Fibroblast of lung (primary cell): ENCODE data around the gene LAMA4. TPM values are rescaled to one million over a fixed set of nuclear protein-coding genes. Genes with fewer than 3 reads are reported as not detected.
"Not testable (repeated sequence)": the region's sequence is repeated elsewhere in the genome, so short reads cannot be mapped to it uniquely, and the experiment has no call there.

ENCODE experiments used
- DNase-seq, 2 donors: peaks; one replicate each; pipeline versions ENCODE4 v3.0.0 to v3.0.0-alpha.2; 2010; ENCODE audit warnings: low read depth in 2 of 2
- H2AFZ ChIP-seq: 2 replicates; pipeline ENCODE4 v1.5.1; 2012; ENCODE audit warnings: low read length, control low read depth, inconsistent platforms
- H3K27ac ChIP-seq: 2 replicates; pipeline ENCODE4 v1.5.1; 2011; ENCODE audit warnings: low read length, control low read depth; ENCODE audit not compliant: insufficient read depth
- H3K27me3 ChIP-seq: 2 replicates; pipeline ENCODE4 v1.5.1; 2011; ENCODE audit warnings: mild to moderate bottlenecking, low read length; ENCODE audit not compliant: control insufficient read depth, insufficient read depth
- H3K36me3 ChIP-seq: 2 replicates; pipeline ENCODE4 v1.5.1; 2011; ENCODE audit warnings: low read length; ENCODE audit not compliant: control insufficient read depth, insufficient read depth
- H3K4me1 ChIP-seq: 2 replicates; pipeline ENCODE4 v1.5.1; 2011; ENCODE audit warnings: low read length; ENCODE audit not compliant: control insufficient read depth, insufficient read depth; ENCODE audit errors: extremely low read depth
- H3K4me2 ChIP-seq: 2 replicates; pipeline ENCODE4 v1.5.1; 2011; ENCODE audit warnings: low read length, control low read depth; ENCODE audit not compliant: insufficient read depth; ENCODE audit errors: extremely low read depth
- H3K4me3 ChIP-seq, 4 experiments: fragments of 200-600 bp in 1 of 4; sonication (generic) in 1 of 4; replicated peaks in 1 of 4; 2 replicates each; pipeline ENCODE4 v1.5.1; 2011 to 2016; ENCODE audit warnings: low read length in 4 of 4, low read depth in 3 of 4, mild to moderate bottlenecking in 3 of 4, control low read depth in 2 of 4, inconsistent platforms in 1 of 4, mixed read lengths in 1 of 4; ENCODE audit not compliant: insufficient read depth in 1 of 4; ENCODE audit errors: control extremely low read depth in 1 of 4
- H3K79me2 ChIP-seq: 2 replicates; pipeline ENCODE4 v1.5.1; 2012; ENCODE audit warnings: mild to moderate bottlenecking, low read length, inconsistent platforms; ENCODE audit not compliant: control insufficient read depth, insufficient read depth
- H3K9ac ChIP-seq: 2 replicates; pipeline ENCODE4 v1.5.1; 2011; ENCODE audit warnings: mild to moderate bottlenecking, low read length, control low read depth; ENCODE audit not compliant: insufficient read depth
- H3K9me3 ChIP-seq: 2 replicates; pipeline ENCODE4 v1.5.1; 2012; ENCODE audit warnings: low read depth, low read length; ENCODE audit not compliant: control insufficient read depth, insufficient read depth
- H4K20me1 ChIP-seq: 2 replicates; pipeline ENCODE4 v1.5.1; 2011; ENCODE audit warnings: low read length; ENCODE audit not compliant: control insufficient read depth, insufficient read depth; ENCODE audit errors: extremely low read depth
- CTCF ChIP-seq, 2 donors: IDR thresholded peaks in 1 of 2; conservative IDR thresholded peaks in 1 of 2; 1 replicate in 1 of 2; 2 replicates in 1 of 2; pipeline ENCODE4 v1.5.1; 2011 to 2012; ENCODE audit warnings: low read length in 2 of 2, control low read depth in 1 of 2, inconsistent platforms in 1 of 2, low read depth in 1 of 2, mild to moderate bottlenecking in 1 of 2
- EZH2 ChIP-seq: IDR thresholded peaks from 2 replicates; pipeline ENCODE4 v1.5.1; 2012; ENCODE audit warnings: low read length, control low read depth, mild to moderate bottlenecking; ENCODE audit errors: missing control alignments
- polyA plus RNA-seq, 2 donors: library from polyadenylated mRNA; depleted of rRNA in 1 of 2; stranded (reverse) in 1 of 2; unstranded in 1 of 2; fragments of >200 nt; gene quantifications; 2 replicates each; pipeline ENCODE4 v1.2.1, GENCODE V29; 2011 to 2012; ENCODE audit warnings: missing spikeins in 1 of 2
- total RNA-seq: library from RNA; depleted of rRNA; stranded (reverse); fragments of >200 nt; gene quantifications from 2 replicates; pipeline ENCODE4 v1.2.1, GENCODE V29; 2014

Gene LAMA4
- total and polyA plus RNA-seq, 2 donors (not counting 1 experiment from before 2014, with no cell fraction given) = 636 to 662 TPM

DNA sequence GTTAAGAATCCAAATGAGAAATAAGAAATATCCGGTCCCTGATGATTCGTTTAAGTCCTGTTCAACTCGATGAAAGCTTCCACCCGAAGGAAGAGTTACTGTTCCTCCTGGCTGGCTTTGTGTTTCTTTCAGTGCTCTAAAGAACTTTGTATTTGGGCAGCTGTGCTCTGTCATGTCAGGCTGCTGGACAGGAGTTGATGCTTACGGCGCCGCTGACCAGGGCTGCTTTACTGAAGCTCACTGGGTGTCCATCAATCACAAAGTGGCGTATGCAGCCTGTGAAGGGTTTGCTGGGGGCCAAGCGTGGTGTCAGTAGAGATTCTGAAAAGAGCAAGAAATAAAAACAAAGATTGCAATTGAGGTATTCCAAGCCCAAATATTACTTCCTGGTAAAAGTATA lies 145.1 kb downstream of the LAMA4 start:
- TF ChIP-seq EZH2 (no peak), CTCF (conservative IDR thresholded peaks at IDR 0.05 in 1 of 2, IDR thresholded peaks at IDR 0.05 in 1 of 2; ENCODE audit: low read depth in 1 of 2, low read length in 2 of 2) (no peak)

GRCh38 chr6:112106562-112106961 lies 147.8 kb downstream of the LAMA4 start:
- Histone ChIP-seq H3K36me3 (peaks cover 17% of the 10 kb centered on the region), H3K4me3 (no peak overlapping the region), H3K4me1 (no peaks in the 10 kb centered on the region), H2AFZ (no peak overlapping the region), H3K9me3 (no peaks in the 10 kb centered on the region), H3K27me3 (no peaks in the 10 kb centered on the region), H3K9ac (no peak overlapping the region), H3K4me2 (no peak overlapping the region), H4K20me1 (no peaks in the 10 kb centered on the region), H3K79me2 (no peaks in the 10 kb centered on the region), H3K27ac (no peak overlapping the region)
- TF ChIP-seq CTCF (conservative IDR thresholded peaks at IDR 0.05 in 1 of 2, IDR thresholded peaks at IDR 0.05 in 1 of 2; ENCODE audit: low read depth in 1 of 2, low read length in 2 of 2) (no peak), EZH2 (no peak)
- no peak for DNase-seq

More for the DNA sequence above, 145.1 kb downstream of the LAMA4 start:
- Histone ChIP-seq H3K4me1 (no peaks in the 10 kb centered on the region), H3K9me3 (no peaks in the 10 kb centered on the region), H3K4me2 (no peak overlapping the region), H3K79me2 (no peaks in the 10 kb centered on the region), H3K36me3 (peaks cover 23% of the 10 kb centered on the region), H4K20me1 (no peaks in the 10 kb centered on the region), H3K27me3 (no peaks in the 10 kb centered on the region), H2AFZ (no peak overlapping the region), H3K9ac (no peak overlapping the region), H3K27ac (no peak overlapping the region), H3K4me3 (no peak overlapping the region)
- DNase-seq = peak in 1 of 2 donors; percentile 33

DNA sequence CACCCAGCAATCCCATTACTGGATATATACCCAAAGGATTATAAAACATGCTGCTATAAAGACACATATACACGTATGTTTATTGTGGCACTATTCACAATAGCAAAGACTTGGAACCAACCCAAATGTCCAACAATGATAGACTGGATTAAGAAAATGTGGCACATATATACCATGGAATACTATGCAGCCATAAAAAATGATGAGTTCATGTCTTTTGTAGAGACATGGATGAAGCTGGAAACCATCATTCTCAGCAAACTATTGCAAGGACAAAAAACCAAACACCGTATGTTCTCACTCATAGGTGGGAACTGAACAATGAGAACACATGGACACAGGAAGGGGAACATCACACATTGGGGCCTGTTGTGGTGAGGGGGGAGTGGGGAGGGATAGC lies 148.3 kb downstream of the LAMA4 start:
- peaks cover 17% of the 10 kb centered on the region for H3K36me3 ChIP-seq
- not testable (repeated sequence) for H3K27ac ChIP-seq, H3K4me2 ChIP-seq, H3K9ac ChIP-seq, H3K79me2 ChIP-seq, H2AFZ ChIP-seq, H3K4me3 ChIP-seq, H3K27me3 ChIP-seq, H3K4me1 ChIP-seq, H3K9me3 ChIP-seq, H4K20me1 ChIP-seq, DNase-seq
